Smooth muscle cell (in vitro differentiated cells): ENCODE data around the gene DTX1. TPM values are rescaled to one million over a fixed set of nuclear protein-coding genes. Genes with fewer than 3 reads are reported as not detected.

Source experiments
- DNase-seq: peaks from one replicate; lab custom pipeline; 2025; ENCODE audit not compliant: unreplicated experiment; lab: John Stamatoyannopoulos, UW
- H2AFZ ChIP-seq: fragments of 200-600 bp; sonication (generic); 2 replicates; pipeline ENCODE4 v1.6.0; 2016; ENCODE audit warnings: antibody characterized with exemption, low read depth, mild to moderate bottlenecking
- H3F3A ChIP-seq: fragments of 200-600 bp; sonication (generic); 2 replicates; pipeline ENCODE4 v1.6.0; 2017; ENCODE audit warnings: antibody characterized with exemption, low read depth
- H3K27ac ChIP-seq: fragments of 200-600 bp; sonication (generic); 2 replicates; pipeline ENCODE4 v1.5.1; 2016; ENCODE audit warnings: low read depth, mild to moderate bottlenecking
- H3K27me3 ChIP-seq: fragments of 200-600 bp; sonication (generic); 2 replicates; pipeline ENCODE4 v1.6.1; 2016; ENCODE audit warnings: low read depth, mild to moderate bottlenecking
- H3K36me3 ChIP-seq: fragments of 200-600 bp; sonication (generic); 2 replicates; pipeline ENCODE4 v1.5.1; 2016; ENCODE audit warnings: low read depth
- H3K4me1 ChIP-seq: fragments of 200-600 bp; sonication (generic); 2 replicates; pipeline ENCODE4 v1.5.1; 2016; ENCODE audit warnings: low read depth
- H3K4me2 ChIP-seq: fragments of 200-600 bp; sonication (generic); 2 replicates; pipeline ENCODE4 v1.6.0; 2016; ENCODE audit warnings: mild to moderate bottlenecking
- H3K4me3 ChIP-seq: fragments of 200-600 bp; sonication (generic); 2 replicates; pipeline ENCODE4 v1.5.1; 2016; ENCODE audit warnings: mild to moderate bottlenecking
- H3K79me2 ChIP-seq: fragments of 200-600 bp; sonication (generic); 2 replicates; pipeline ENCODE4 v1.6.0; 2016; ENCODE audit warnings: low read depth, mild to moderate bottlenecking
- H3K9ac ChIP-seq: fragments of 200-600 bp; sonication (generic); 2 replicates; pipeline ENCODE4 v1.6.0; 2016; ENCODE audit warnings: low read depth
- H3K9me3 ChIP-seq: fragments of 200-600 bp; sonication (generic); replicated peaks from 2 replicates; pipeline ENCODE4 v1.5.1; 2016; ENCODE audit warnings: low read depth
- H4K20me1 ChIP-seq: fragments of 200-600 bp; sonication (generic); 2 replicates; pipeline ENCODE4 v1.6.0; 2016; ENCODE audit warnings: low read depth
- WGBS: methylation state at CpG from one replicate; pipeline ENCODE4 v1.1.7; 2016; ENCODE audit warnings: low lambda C conversion rate; 5-methylcytosine and 5-hydroxymethylcytosine counted together
- polyA plus RNA-seq: library from polyadenylated mRNA; unstranded; fragments of >200 nt; fragmentation: Nextera tagmentation; extraction: Ambion mirVana; gene quantifications from 2 replicates; pipeline ENCODE4 v1.2.1, GENCODE V29; 2016
- total RNA-seq: library from RNA; depleted of rRNA; stranded (reverse); fragments of >200 nt; gene quantifications from 2 replicates; pipeline ENCODE4 v1.2.3, GENCODE V29; 2014
- TF ChIP-seq, protein P1 (sequence below): fragments of 200-600 bp; sonication (generic); IDR thresholded peaks from 2 replicates; pipeline ENCODE4 v1.5.1; 2017; ENCODE audit warnings: borderline replicate concordance, mild to moderate bottlenecking, antibody characterized with exemption; ENCODE audit not compliant: insufficient read depth, poor library complexity, severe bottlenecking

DTX1 gene
- total and polyA plus RNA-seq, 2 experiments from 2014 or later = 0.09 to 1.1 TPM

DNA sequence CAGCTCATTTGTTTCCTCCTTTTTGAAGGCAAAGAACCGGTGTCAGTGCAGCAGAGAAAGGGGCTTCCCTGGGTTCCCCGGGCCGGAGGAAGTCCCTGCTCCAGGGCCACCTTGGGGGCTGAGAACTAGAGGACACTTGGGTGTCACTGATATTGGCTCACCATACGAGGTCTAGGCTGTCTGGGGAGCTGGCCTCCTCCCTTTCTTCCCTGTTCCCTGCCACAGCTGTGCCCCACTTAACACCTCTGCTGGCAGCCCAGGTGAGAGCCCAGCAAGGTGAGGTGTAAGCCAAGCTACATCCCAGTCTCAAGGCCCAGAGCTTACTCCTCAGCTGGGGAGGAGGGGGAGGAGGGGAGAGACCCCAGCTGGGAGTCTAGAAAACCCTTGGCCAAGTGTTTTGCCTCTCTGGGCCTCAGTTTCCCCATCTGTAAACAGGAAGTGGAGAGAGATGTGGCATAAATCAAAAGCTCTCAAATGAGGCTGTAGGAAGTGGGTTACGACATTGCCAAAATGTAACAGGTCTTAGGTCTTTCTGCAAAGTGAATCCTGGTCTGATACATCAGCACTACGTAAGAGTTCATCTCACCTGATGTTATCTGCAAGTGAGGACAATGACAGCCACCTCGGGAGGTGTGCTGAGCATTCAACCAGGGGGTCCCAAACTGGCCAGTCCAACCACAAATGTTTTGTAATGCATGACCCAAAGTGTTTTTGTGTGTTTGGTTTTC is 53.5 kb downstream of the DTX1 start:
- H4K20me1 ChIP-seq = no peaks in the 10 kb centered on the region
- H3K36me3 ChIP-seq = no peaks in the 10 kb centered on the region
- no peak overlapping the region for H3K9ac ChIP-seq
- 81% methylated on average over 7 of the region's 7 CpGs for WGBS
- no peak overlapping the region for H3K4me2 ChIP-seq
- H2AFZ ChIP-seq = no peak overlapping the region
- no peaks in the 10 kb centered on the region for H3F3A ChIP-seq
- no peaks in the 10 kb centered on the region for H3K4me1 ChIP-seq
- no peaks in the 10 kb centered on the region for H3K9me3 ChIP-seq
- peaks cover 2% of the 10 kb centered on the region for H3K27me3 ChIP-seq
- H3K79me2 ChIP-seq = no peaks in the 10 kb centered on the region
- TF ChIP-seq, protein P1, sequence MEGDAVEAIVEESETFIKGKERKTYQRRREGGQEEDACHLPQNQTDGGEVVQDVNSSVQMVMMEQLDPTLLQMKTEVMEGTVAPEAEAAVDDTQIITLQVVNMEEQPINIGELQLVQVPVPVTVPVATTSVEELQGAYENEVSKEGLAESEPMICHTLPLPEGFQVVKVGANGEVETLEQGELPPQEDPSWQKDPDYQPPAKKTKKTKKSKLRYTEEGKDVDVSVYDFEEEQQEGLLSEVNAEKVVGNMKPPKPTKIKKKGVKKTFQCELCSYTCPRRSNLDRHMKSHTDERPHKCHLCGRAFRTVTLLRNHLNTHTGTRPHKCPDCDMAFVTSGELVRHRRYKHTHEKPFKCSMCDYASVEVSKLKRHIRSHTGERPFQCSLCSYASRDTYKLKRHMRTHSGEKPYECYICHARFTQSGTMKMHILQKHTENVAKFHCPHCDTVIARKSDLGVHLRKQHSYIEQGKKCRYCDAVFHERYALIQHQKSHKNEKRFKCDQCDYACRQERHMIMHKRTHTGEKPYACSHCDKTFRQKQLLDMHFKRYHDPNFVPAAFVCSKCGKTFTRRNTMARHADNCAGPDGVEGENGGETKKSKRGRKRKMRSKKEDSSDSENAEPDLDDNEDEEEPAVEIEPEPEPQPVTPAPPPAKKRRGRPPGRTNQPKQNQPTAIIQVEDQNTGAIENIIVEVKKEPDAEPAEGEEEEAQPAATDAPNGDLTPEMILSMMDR = no peak
- H3K27ac ChIP-seq = no peak overlapping the region
- no peak for DNase-seq
- no peak overlapping the region for H3K4me3 ChIP-seq

DNA sequence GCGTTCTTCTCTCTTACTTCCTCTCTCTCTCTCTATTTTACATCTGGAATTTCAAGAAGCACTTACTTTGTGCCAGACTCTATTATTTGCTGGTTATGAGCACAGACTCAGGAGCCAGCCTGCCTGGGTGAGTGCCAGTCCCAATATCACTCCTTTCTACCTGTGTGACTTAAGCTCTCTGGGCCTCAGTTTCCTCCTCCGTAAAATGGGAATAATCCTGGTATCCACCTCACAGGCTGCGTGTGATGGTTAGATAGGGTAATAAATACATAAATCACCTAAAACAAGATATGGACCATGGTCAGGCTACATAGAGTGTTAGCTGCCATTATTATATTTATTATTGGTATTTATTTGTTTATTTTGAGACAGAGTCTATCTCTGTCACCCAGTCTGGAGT is 54.7 kb downstream of the DTX1 start:
- no peaks in the 10 kb centered on the region for H4K20me1 ChIP-seq
- H3K4me3 ChIP-seq = no peak overlapping the region
- no peaks in the 10 kb centered on the region for H3K79me2 ChIP-seq
- no peaks in the 10 kb centered on the region for H3K27me3 ChIP-seq
- TF ChIP-seq, protein P1 = no peak
- no peaks in the 10 kb centered on the region for H3K36me3 ChIP-seq
- H3K27ac ChIP-seq = no peak overlapping the region
- H3F3A ChIP-seq = no peaks in the 10 kb centered on the region
- no peaks in the 10 kb centered on the region for H3K9me3 ChIP-seq
- H2AFZ ChIP-seq = no peak overlapping the region
- WGBS = 93% methylated on average over 3 of the region's 3 CpGs
- H3K9ac ChIP-seq = no peak overlapping the region
- no peak overlapping the region for H3K4me2 ChIP-seq
- no peak for DNase-seq
- no peaks in the 10 kb centered on the region for H3K4me1 ChIP-seq

- no peaks in the 10 kb centered on the region for H3K4me1 ChIP-seq
- no peak overlapping the region for H3K4me3 ChIP-seq
- no peak overlapping the region for H2AFZ ChIP-seq
- no peaks in the 10 kb centered on the region for H3K36me3 ChIP-seq
- H3K27ac ChIP-seq = no peak overlapping the region
- TF ChIP-seq, protein P1 = no peak
- H3K27me3 ChIP-seq = no peaks in the 10 kb centered on the region
- no peak for DNase-seq
- H3K4me2 ChIP-seq = no peak overlapping the region
- H4K20me1 ChIP-seq = no peaks in the 10 kb centered on the region
- H3K9ac ChIP-seq = no peak overlapping the region
- no peaks in the 10 kb centered on the region for H3K79me2 ChIP-seq
- no peaks in the 10 kb centered on the region for H3K9me3 ChIP-seq
- WGBS = 75% methylated on average over 39 of the region's 39 CpGs
- no peaks in the 10 kb centered on the region for H3F3A ChIP-seq
Measured at GRCh38 chr12:113112043-113112899, 55.7 kb downstream of the DTX1 start.
